ENCODE data around the gene GPC6. TPM values are rescaled to one million over a fixed set of nuclear protein-coding genes. Genes with fewer than 3 reads are reported as not detected.

The GPC6 gene
- total RNA-seq, 1 donor from 2014 or later: 13.8 TPM

DNA sequence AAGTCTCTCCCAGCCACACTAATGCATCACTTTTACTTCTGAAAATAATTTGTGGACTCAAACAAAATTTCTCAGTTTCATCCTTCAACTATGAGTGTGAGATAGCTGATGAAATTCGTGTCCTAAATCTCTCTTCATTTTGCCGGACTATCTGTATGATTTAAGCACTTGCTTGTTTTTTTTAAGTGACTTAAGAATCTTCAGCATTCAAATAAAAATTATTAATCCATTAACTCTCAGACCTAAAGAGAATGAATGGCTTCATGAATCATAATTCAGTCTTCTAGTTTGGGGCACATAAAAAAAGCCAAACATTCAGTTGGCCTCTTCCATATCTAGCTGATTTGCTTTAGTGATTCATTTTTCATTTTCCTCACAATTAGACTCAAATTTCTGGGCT is 673.4 kb downstream of the GPC6 start:
- H3K4me1 ChIP-seq: no peaks in the 10 kb centered on the region
- no peaks in the 10 kb centered on the region for H3K27me3 ChIP-seq
- no peak for DNase-seq (ENCODE audit: extremely low spot score in 2 of 2)
- intact Hi-C loops (cut with DNase I): no loop called here
- H3K36me3 ChIP-seq: no peaks in the 10 kb centered on the region
- H3K9me3 ChIP-seq: no peaks in the 10 kb centered on the region
- no peak overlapping the region for H3K27ac ChIP-seq
- no peak for TF ChIP-seq POLR2A (IDR thresholded peaks at IDR 0.05)
- no peak overlapping the region for H3K4me3 ChIP-seq

DNA sequence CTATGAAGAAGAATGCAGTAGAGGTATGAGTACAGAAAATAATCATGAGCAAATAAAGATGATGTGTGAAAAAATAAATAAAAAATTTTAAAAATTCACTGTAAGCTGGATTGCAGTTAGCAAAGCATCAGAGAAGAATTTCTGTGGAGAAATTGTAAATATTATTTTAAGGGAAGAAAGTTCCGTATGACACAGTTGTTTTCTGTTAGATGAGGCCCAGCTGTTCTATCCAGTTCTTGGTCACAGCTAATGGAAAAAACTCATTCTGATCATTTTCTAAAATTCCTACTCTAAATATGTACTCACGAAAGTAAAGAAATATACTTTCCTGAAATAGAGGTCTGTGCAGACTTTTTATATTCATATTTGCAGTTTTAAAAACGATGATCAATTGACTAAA is 674.1 kb downstream of the GPC6 start:
- intact Hi-C loops (cut with DNase I): no loop called here
- TF ChIP-seq, protein P1, sequence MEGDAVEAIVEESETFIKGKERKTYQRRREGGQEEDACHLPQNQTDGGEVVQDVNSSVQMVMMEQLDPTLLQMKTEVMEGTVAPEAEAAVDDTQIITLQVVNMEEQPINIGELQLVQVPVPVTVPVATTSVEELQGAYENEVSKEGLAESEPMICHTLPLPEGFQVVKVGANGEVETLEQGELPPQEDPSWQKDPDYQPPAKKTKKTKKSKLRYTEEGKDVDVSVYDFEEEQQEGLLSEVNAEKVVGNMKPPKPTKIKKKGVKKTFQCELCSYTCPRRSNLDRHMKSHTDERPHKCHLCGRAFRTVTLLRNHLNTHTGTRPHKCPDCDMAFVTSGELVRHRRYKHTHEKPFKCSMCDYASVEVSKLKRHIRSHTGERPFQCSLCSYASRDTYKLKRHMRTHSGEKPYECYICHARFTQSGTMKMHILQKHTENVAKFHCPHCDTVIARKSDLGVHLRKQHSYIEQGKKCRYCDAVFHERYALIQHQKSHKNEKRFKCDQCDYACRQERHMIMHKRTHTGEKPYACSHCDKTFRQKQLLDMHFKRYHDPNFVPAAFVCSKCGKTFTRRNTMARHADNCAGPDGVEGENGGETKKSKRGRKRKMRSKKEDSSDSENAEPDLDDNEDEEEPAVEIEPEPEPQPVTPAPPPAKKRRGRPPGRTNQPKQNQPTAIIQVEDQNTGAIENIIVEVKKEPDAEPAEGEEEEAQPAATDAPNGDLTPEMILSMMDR (IDR thresholded peaks at IDR 0.05): no peak
- TF ChIP-seq POLR2A (IDR thresholded peaks at IDR 0.05): no peak
- no peak for TF ChIP-seq POLR2AphosphoS5 (IDR thresholded peaks at IDR 0.05; ENCODE audit: insufficient read depth in 1 of 2, low read depth in 1 of 2)
- Histone ChIP-seq H3K4me1 (no peaks in the 10 kb centered on the region), H3K4me3 (no peak overlapping the region), H3K9me3 (no peaks in the 10 kb centered on the region), H3K27ac (no peak overlapping the region), H3K36me3 (no peaks in the 10 kb centered on the region), H3K27me3 (no peaks in the 10 kb centered on the region)
- DNase-seq (ENCODE audit: extremely low spot score in 2 of 2): no peak

DNA sequence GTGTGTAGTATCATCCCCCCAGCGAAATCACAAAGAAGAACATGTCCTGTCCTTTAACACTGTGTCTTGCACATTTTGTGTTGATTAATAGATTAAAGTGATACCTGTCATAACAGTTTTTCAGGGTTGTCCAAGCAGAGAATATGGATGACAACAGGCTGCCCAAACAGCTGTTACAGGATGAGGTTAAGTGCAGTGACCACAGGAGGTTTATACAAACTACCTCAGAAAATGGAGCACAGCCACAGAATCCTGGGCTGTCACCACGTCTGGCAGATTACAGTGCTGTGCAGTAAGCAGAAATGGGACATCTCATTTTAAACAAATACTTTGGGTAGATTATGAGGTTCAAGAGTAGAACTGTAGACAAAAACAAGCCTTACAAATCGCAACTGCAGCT is 677.3 kb downstream of the GPC6 start:
- no peaks in the 10 kb centered on the region for H3K36me3 ChIP-seq
- no peaks in the 10 kb centered on the region for H3K4me1 ChIP-seq
- H3K9me3 ChIP-seq: no peaks in the 10 kb centered on the region
- H3K4me3 ChIP-seq: no peak overlapping the region
- no peaks in the 10 kb centered on the region for H3K27me3 ChIP-seq
- no peak for DNase-seq (ENCODE audit: extremely low spot score in 2 of 2)
- intact Hi-C loops (cut with DNase I): no loop called here
- TF ChIP-seq, protein P1 (IDR thresholded peaks at IDR 0.05): no peak
- no peak for TF ChIP-seq POLR2AphosphoS5 (IDR thresholded peaks at IDR 0.05; ENCODE audit: insufficient read depth in 1 of 2, low read depth in 1 of 2)
- TF ChIP-seq POLR2A (IDR thresholded peaks at IDR 0.05): no peak
- no peak overlapping the region for H3K27ac ChIP-seq

DNA sequence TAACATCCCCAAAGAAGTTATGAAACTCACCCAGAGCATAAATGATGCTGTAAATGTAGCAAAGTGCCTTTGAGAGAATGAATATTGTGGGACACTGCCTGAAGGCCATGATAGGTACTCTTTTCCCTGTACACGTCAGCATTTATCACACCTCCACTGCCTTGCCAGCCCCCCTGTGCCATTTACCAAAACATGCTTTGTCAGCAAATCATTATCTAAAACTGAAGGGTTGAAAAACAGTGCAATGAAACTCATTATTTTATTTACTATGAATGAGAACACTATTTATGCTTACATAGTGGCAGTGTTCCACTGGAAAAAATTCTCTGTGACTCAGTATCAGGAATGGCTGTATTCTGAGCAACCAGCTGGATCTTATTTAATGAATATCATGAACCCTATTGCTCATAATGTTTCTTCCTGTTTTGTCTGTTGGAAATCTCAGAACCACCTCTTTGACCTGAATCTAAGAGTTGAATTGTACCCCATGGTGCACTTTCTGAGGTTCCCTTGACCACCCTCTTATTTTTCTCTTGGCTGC is 688.7 kb downstream of the GPC6 start:
- no peak for TF ChIP-seq POLR2AphosphoS5 (IDR thresholded peaks at IDR 0.05; ENCODE audit: insufficient read depth in 1 of 2, low read depth in 1 of 2)
- TF ChIP-seq, protein P1 (IDR thresholded peaks at IDR 0.05): no peak
- no peak for TF ChIP-seq POLR2A (IDR thresholded peaks at IDR 0.05)
- no peak overlapping the region for H3K4me3 ChIP-seq
- no peaks in the 10 kb centered on the region for H3K27me3 ChIP-seq
- H3K27ac ChIP-seq: no peak overlapping the region
- H3K36me3 ChIP-seq: no peaks in the 10 kb centered on the region
- H3K4me1 ChIP-seq: peaks cover 5% of the 10 kb centered on the region
- no peak for DNase-seq (ENCODE audit: extremely low spot score in 2 of 2)
- H3K9me3 ChIP-seq: no peaks in the 10 kb centered on the region
- intact Hi-C loops (cut with DNase I): no loop called here

DNA sequence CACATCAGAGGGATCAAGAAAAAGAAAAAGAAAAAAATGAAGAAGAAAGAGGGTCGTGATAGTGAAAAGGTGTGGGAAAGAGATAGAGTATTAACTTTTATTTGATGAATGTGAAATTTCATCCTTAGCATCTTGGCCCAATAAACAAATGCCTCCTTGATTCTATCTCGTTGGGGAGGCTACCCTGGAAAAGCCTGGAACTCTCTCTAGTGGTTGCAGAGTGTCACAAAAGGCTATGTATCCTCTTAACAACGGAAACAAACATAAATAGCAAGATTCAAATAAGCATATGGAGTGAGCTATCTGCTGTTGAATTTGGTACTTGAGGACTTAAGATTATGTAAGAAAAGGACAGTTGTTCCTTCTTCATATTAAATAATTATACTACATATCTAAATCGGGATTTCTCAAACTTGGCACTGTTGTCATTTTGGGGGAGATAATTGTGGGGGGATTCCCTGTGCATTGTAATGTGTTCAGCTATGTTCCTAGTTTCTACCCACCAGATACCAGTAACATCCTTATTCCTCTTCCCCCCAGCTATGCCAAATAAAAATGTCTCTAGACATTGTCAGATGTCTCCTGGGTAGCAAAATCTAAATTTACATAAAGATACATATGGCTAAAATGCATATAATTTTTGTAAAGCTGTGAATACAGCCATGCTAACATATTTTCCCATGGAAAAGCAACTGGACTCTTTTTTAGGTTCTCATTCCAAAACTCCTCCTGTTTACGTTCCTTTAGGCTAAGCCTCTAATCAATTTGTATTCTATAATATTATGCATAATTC is 695.7 kb downstream of the GPC6 start:
- intact Hi-C loops (cut with DNase I): no loop called here

More for the DNA sequence above, 695.7 kb downstream of the GPC6 start:
- Histone ChIP-seq H3K27ac (no peak overlapping the region), H3K4me3 (no peak overlapping the region), H3K4me1 (no peaks in the 10 kb centered on the region), H3K36me3 (no peaks in the 10 kb centered on the region), H3K27me3 (no peaks in the 10 kb centered on the region), H3K9me3 (no peaks in the 10 kb centered on the region)
- TF ChIP-seq POLR2AphosphoS5 (IDR thresholded peaks at IDR 0.05; ENCODE audit: insufficient read depth in 1 of 2, low read depth in 1 of 2): no peak
- TF ChIP-seq, protein P1 (IDR thresholded peaks at IDR 0.05): no peak
- TF ChIP-seq POLR2A (IDR thresholded peaks at IDR 0.05): no peak
- no peak for DNase-seq (ENCODE audit: extremely low spot score in 2 of 2)

Measured in vagina (tissue), 2 donors.